ENCODE measurements around the gene SBSN.

The SBSN gene

GRCh38 chr19:35549174-35549788 lies 21.2 kb upstream of the SBSN start:
- DNase-seq, result peak; percentile 74 to 87
- TF ChIP-seq POLR2A (IDR thresholded peaks at IDR 0.05; ENCODE audit: low read length) (no peak), GATA1 (IDR thresholded peaks at IDR 0.05; ENCODE audit: low read depth, low read length) (no peak)

GRCh38 chr19:35546532-35546931 lies 18.4 kb upstream of the SBSN start:
- DNase-seq, result no peak
- no peak for TF ChIP-seq GATA1 (IDR thresholded peaks at IDR 0.05; ENCODE audit: low read depth, low read length)
- no peak for TF ChIP-seq POLR2A (IDR thresholded peaks at IDR 0.05; ENCODE audit: low read length)

GRCh38 chr19:35545855-35546381 lies 17.8 kb upstream of the SBSN start:
- peak; percentile 54 to 66 for DNase-seq

GRCh38 chr19:35545001-35545854 lies 17.1 kb upstream of the SBSN start, which contains the start of gene TMEM147:
Gene TMEM147 (plus strand): TSS chr19:35545626. CDS start chr19:35545740, 114 bp downstream.
- DNase-seq, result peak; percentile 90 to 92
- no peak for TF ChIP-seq GATA1 (IDR thresholded peaks at IDR 0.05; ENCODE audit: low read depth, low read length)
- peak; percentile 76 for TF ChIP-seq POLR2A (IDR thresholded peaks at IDR 0.05; ENCODE audit: low read length)

More at GRCh38 chr19:35545855-35546381, 17.8 kb upstream of the SBSN start:
- TF ChIP-seq POLR2A (IDR thresholded peaks at IDR 0.05; ENCODE audit: low read length) (no peak), GATA1 (IDR thresholded peaks at IDR 0.05; ENCODE audit: low read depth, low read length) (no peak)

GRCh38 chr19:35544110-35544802 lies 16.1 kb upstream of the SBSN start:
- DNase-seq, result no peak
- no peak for TF ChIP-seq GATA1 (IDR thresholded peaks at IDR 0.05; ENCODE audit: low read depth, low read length)
- TF ChIP-seq POLR2A (IDR thresholded peaks at IDR 0.05; ENCODE audit: low read length), result no peak

GRCh38 chr19:35543280-35544109 lies 15.4 kb upstream of the SBSN start:
- DNase-seq, result no peak
- TF ChIP-seq POLR2A (IDR thresholded peaks at IDR 0.05; ENCODE audit: low read length) (no peak), GATA1 (IDR thresholded peaks at IDR 0.05; ENCODE audit: low read depth, low read length) (no peak)

GRCh38 chr19:35542209-35542608 lies 14.1 kb upstream of the SBSN start:
- TF ChIP-seq GATA1 (IDR thresholded peaks at IDR 0.05; ENCODE audit: low read depth, low read length) (no peak), POLR2A (IDR thresholded peaks at IDR 0.05; ENCODE audit: low read length) (no peak)
- DNase-seq, result no peak

GRCh38 chr19:35540356-35540927 lies 12.3 kb upstream of the SBSN start:
- no peak for TF ChIP-seq GATA1 (IDR thresholded peaks at IDR 0.05; ENCODE audit: low read depth, low read length)
- no peak for TF ChIP-seq POLR2A (IDR thresholded peaks at IDR 0.05; ENCODE audit: low read length)
- DNase-seq, result no peak

- no peak for DNase-seq
- TF ChIP-seq GATA1 (IDR thresholded peaks at IDR 0.05; ENCODE audit: low read depth, low read length) (no peak), POLR2A (IDR thresholded peaks at IDR 0.05; ENCODE audit: low read length) (no peak)
Observed at GRCh38 chr19:35539850-35540249, 11.7 kb upstream of the SBSN start.

- no peak for DNase-seq
- no peak for TF ChIP-seq POLR2A (IDR thresholded peaks at IDR 0.05; ENCODE audit: low read length)
- no peak for TF ChIP-seq GATA1 (IDR thresholded peaks at IDR 0.05; ENCODE audit: low read depth, low read length)
Observed at GRCh38 chr19:35539314-35539713, 11.2 kb upstream of the SBSN start.

GRCh38 chr19:35534803-35535480 lies 6.8 kb upstream of the SBSN start:
- TF ChIP-seq POLR2A (IDR thresholded peaks at IDR 0.05; ENCODE audit: low read length) (no peak), GATA1 (IDR thresholded peaks at IDR 0.05; ENCODE audit: low read depth, low read length) (no peak)
- no peak for DNase-seq

GRCh38 chr19:35533822-35534392 lies 5.8 kb upstream of the SBSN start:
- no peak for DNase-seq

More at GRCh38 chr19:35533822-35534392, 5.8 kb upstream of the SBSN start:
- no peak for TF ChIP-seq POLR2A (IDR thresholded peaks at IDR 0.05; ENCODE audit: low read length)
- no peak for TF ChIP-seq GATA1 (IDR thresholded peaks at IDR 0.05; ENCODE audit: low read depth, low read length)

All from erythroblast (primary cell).